ENCODE results near the gene ADGB.

DNA sequence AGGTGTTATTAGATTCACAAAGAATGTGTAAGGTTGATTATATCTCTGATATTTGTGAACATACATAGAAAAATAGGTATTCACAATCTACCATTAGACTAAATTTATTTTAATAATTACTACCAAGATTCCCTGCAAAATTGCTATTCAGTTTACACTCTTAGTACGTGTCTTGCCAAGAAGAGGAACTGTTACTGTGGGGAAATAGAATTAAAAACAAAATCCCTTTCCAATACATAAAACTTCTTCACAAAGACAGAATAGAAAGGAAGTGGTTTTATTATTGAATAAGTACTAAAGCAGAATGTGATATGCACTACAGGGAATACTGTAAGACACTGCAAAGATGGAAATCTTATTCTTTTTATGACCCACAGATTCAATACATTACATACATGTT is 38.2 kb upstream of the ADGB start:
- no peak for TF ChIP-seq CCAR2 (optimal IDR thresholded peaks at IDR 0.05; ENCODE audit: low read depth, low read length)
- no peak for TF ChIP-seq FOSL2 (CRISPR knock-in tag; IDR thresholded peaks at IDR 0.05)
- no peak for TF ChIP-seq ZNF780A (CRISPR knock-in tag; IDR thresholded peaks at IDR 0.05)
- no peak for TF ChIP-seq POLR2A (IDR thresholded peaks at IDR 0.05; ENCODE audit: insufficient read depth in 1 of 2, low read depth in 2 of 2, low read length in 2 of 2)
- no peak for TF ChIP-seq PHF8 (CRISPR knock-in tag; IDR thresholded peaks at IDR 0.05)
- no peak for TF ChIP-seq POLR2AphosphoS5 (IDR thresholded peaks at IDR 0.05; ENCODE audit: low read depth, low read length)
- TF ChIP-seq TOPORS (CRISPR knock-in tag; IDR thresholded peaks at IDR 0.05), result no peak
- TF ChIP-seq U2AF1 (optimal IDR thresholded peaks at IDR 0.05; ENCODE audit: low read depth, low read length), result no peak
- no peak for TF ChIP-seq ETV6 (CRISPR knock-in tag; conservative IDR thresholded peaks at IDR 0.05)

All from HepG2 (cell line).